GM19035 (cell line): Measurements from ENCODE around the gene CACNA2D2.

Experiments used
- ATAC-seq: cut with Tn5 transposase; IDR thresholded peaks from one replicate; pipeline ENCODE4 v1.9.1; 2021; ENCODE audit not compliant: unreplicated experiment

Gene CACNA2D2

DNA sequence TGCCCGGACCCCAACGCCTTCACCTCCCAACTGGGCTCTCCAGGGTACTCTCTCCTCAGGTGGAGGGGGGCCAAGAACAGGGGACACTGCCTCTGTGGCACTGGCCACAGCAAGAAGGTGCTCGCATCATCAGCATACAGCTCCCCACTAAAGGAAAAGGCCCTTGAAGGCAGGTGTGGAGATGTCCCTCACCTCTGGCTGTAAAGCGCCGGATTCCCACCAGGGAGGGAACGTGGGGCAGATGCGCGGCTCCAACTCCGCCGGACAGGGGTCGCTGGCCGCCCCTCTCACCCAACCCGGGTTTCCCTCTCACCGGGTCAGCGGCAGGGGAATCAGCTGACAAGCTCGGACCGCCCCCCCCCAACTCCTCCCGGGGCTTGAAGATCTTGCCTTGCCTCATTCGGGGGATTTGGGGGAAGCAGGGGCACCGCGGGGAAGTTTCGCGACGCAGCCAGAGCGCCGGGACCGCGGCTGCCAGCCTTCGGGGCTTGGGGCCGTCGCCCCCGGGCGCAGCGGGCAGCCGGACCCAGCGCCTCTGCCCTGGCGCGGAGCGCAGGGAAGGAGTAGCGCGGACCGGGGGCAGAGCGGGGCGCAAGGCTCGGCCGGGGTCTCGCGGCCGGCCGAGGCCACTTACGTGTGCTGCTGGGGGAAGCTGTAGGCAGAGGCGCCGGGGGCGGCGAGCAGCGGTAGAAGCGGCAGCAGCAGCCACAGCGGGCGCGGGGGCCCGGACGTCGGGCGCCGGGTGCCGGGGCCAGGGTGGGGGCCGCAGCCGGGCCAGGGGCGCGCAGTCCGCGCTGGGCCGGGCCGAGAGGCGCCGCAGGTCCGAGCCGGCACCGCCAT, 630 bp downstream of the CACNA2D2 start:
- ATAC-seq = no peak

GRCh38 chr3:50502225-50502583, 1.2 kb downstream of the CACNA2D2 start:
- ATAC-seq = no peak

- ATAC-seq = no peak
These were observed 7.6 kb downstream of the CACNA2D2 start for GRCh38 chr3:50495609-50496423.

- ATAC-seq = no peak
These were observed 9.3 kb downstream of the CACNA2D2 start for GRCh38 chr3:50494126-50494525.

DNA sequence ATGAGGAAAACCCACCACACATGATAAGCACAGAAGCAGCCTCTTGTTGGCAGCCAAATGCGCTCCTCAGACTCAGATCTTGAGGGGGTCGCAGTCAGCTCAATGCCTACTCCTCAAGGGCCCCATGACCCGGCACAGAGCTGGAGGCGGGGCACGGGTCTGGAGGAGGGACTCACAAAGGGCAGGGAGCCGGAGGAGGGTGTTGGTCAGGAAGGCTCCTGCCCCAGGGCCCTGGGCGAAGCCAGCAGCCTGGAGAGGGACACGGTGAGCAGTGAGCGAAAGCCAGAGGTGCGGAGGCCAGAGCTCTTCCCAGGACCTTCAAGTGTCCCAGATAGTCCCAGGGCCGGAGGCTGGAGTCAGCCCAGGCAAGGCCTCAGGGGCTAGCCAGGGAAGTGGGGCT, 9.8 kb downstream of the CACNA2D2 start:
- no peak for ATAC-seq

DNA sequence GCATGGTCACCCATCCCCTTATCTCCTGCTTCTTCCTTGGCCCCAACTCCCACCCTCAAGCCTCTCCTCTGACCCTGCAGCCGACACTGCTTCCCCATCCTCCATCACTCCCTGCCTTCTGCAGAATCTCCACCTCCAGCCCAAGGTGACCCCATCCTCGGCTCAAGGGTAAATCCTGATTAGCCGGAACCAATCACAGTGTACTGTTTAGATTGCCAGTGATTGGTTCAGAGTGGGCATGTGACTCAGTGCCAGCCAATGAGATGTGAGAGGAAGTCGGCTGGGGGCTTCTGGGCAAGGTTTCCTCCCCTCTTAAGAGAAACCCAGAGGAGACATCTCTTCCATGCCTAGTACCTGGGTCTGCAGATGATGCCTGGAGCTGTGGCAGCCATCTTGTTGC, 10.3 kb downstream of the CACNA2D2 start:
- no peak for ATAC-seq

DNA sequence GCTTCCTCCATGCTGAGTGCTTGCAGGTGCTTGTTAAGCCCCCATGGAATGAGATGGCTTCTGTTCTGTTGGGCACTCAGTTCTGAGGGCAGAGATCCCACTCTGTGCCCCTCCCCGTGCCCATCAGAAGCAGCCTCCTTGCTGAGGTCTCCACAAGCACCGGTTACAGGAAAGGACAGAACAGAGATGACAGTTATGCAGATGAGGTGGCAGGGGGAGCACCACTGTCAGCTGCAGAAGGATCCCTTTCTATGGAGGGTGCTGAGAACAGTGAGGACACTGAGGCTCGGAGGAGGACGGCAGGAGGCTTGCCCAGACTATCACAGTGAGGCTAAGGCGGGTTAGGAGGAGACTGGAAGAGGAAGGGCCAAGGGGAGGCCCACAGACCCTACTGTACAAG, 12.4 kb downstream of the CACNA2D2 start:
- no peak for ATAC-seq

DNA sequence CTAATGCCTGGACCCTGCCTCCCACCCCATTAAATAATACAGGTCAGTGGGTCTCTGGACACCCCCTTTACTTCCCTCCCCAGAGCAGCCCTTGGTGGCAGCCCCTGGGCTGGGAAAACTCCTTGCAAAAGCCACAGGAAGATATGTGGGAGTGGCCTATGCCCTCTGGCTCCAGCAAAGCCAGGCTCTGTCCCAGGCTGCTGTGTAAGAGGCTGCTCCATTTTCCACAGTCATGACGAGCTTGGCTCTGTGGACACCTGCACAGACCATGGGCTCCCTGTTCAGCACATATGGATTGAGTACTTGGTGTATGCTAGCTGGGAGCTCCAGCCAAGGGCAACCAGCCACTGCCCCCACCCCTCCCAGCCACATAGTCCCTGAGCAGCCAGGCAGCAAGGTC, 13.0 kb downstream of the CACNA2D2 start:
- no peak for ATAC-seq

DNA sequence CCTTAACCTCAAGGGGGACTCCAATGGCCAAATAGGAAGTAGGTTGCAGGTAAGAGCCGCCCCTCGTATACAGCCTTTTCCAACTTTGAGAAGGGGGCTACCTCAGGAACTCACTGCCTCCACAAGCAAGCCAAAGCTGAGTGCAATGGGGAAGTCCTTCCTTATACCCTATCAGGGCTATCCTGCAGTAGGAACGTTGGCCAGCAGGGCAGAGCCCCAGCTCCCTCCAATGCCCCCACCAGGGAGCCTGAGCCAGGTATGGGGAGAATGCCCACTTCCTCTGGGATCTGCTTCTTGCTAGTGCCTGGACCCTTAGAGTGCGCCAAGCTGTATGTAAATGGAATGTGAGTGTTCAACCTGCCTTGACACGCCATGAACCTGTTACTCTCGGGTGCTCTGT, 16.3 kb downstream of the CACNA2D2 start:
- no peak for ATAC-seq

DNA sequence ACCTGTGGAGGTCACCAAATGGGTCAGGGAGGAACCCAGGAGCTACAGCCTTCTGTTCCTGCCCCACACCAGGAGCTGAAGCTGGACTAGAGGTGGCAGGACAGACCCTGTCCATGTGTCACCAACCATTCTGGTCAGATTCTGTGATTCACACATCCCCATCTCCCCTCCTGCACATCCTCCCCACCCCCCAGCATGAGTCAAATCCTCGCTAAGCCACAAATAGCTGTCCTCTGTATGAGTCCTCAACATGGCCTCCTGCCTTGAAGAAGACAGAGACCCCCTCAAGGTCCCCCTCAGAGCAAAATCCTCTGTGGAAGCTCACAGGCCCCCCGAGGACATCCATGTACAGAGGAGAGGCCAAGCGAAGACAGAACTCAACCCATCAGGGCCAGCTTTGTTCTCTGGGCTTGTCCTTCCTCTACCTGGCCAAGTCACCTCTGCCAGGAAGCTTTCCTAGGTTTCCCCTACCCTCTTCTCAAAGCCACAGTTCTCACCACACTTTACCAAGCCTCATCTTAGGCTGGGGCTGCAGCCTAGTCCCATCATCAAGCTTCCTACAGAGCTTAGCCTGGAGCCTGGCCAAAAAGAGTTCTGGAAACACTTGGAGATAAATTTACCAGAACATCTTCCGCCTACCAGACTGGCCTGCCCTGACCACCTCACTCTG, 17.1 kb downstream of the CACNA2D2 start:
- no peak for ATAC-seq

DNA sequence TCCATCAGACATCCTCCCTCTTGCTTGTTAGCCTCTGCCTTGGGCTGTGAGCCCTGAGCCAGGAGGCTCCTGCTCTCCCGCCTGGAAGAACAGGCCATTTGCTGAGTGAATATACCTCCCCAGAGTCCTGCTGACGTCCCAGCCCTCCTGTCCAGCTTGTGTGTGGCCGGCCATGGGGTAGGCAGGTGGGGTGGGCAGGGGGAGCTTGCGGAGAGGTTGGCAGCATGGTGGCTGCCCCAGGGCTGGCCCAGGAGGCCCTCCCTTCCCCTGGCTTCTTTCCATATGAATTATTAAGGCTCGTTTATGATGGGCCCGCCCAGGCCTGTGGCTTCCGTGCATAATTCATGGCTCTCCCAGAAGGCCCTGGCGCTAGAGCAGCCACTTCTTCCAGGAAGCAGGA, 18.7 kb downstream of the CACNA2D2 start:
- ATAC-seq = no peak

GRCh38 chr3:50483374-50483773, 20.1 kb downstream of the CACNA2D2 start:
- no peak for ATAC-seq

GRCh38 chr3:50481992-50482391, 21.4 kb downstream of the CACNA2D2 start:
- no peak for ATAC-seq

DNA sequence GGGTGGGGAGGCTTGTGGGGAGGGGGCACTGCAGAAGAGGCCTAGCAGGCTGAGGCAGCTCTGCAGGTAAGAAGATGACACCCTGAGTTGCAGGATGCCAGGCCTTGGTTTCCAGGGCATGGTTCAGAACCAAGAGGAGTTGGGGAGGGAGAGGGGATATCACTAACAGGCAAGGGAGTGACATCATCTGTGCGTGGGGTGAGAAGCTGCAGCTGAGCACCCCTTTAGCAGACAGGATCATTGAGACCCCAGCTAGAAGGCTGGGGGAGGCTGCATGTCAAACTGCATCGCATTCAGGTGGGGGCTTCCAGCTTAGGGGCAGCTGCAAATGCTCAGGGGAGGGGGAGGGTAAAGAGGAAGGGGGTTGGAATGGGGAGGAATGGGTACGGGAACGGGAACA, 23.0 kb downstream of the CACNA2D2 start:
- ATAC-seq = no peak

DNA sequence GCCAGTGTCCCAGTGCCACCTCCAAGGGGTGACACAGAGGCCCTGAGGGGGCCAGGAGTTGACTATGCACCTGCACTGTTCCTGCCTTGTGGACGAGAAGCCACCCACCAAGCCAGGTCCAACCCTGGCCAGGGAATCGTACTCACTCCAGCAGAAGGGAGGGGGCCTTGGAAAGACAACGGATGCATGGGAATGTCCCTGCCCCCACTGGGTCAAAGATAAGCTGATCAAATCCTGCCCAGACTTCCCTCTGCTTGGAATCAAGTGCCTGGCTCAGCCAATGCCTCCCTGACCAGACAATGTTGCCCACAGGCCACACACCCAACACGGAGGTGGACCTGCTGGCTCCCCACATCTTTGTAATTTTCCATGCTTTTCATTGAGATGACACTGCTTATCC, 23.9 kb downstream of the CACNA2D2 start:
- ATAC-seq = no peak

DNA sequence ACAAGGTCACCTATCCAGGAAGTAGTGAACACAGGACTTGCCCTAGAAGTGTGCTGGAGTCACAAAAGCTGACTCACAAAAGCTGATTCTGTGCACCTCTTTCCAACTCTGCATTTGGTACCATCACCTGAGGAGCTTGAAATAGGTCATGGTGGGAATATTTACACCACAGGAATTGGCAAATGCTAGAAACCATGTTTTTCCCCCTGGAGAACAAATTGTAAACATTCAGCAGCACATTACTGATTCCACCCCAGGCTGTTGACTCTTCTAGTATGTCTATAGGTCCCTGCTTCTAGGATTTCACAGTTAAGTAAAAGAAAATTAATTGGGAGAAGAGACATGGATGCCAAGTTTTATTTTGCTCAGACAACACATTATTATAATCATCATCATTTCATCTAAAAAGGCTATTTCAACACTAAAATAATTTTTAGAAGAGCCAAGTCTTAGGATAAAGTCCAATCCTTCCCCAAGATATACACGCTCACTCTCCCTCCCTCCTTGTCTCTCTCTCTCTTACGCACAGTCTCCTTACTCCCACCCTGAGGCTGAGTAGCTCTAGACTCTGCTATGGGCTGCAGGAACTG, 24.7 kb downstream of the CACNA2D2 start:
- no peak for ATAC-seq

DNA sequence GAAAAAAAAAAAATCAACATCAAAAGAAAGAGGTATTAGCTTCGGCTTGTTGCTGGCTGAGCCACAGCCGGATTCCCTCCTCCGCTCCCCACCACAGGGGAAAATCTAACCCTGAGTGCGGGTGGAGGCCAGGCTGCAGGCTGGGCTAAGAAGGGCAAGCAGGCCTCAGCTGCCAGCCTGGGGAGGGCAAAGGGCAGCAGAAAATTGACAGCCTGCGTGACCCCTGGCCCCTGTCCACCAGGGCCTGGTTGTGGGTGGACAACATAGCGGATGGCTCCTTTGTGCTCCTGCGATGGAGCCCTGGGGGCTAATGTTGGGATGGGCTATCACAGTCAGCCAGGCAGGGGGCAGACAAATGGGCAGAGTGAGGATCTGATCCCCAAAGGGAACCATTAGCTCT, 25.4 kb downstream of the CACNA2D2 start:
- no peak for ATAC-seq

GRCh38 chr3:50475348-50475747, 28.1 kb downstream of the CACNA2D2 start:
- ATAC-seq = no peak

- no peak for ATAC-seq
These were observed 28.7 kb downstream of the CACNA2D2 start for GRCh38 chr3:50474717-50475116.

DNA sequence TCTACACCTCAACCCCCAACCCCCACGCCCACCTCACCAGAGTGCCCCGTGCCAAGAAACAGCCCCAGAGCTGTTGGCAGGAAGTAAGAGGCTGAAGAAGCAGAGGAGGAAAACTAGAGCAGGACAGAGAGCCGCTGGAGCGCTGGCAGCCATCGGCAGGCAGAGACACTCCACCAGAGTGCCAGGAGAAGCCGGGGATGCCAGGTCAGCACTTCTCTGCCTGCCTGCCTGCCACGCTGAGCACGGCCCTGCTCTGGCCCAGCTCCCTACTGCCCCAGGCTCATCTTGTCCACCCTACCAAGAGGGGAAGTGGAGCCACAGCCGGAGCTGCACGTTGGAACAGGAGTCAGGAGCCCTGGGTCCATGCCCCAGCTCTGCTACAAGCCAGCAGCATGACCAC, 29.7 kb downstream of the CACNA2D2 start:
- no peak for ATAC-seq

GRCh38 chr3:50472958-50473357, 30.5 kb downstream of the CACNA2D2 start:
- no peak for ATAC-seq
